GM21423 (cell line): ENCODE results near the gene CCDC9.
A peak's percentile ranks its signal among the peaks of the same experiment; 100 is the strongest.

Experiments
- ATAC-seq: cut with Tn5 transposase; IDR thresholded peaks from one replicate; pipeline ENCODE4 v1.9.1; 2021; ENCODE audit warnings: mild to moderate bottlenecking, moderate library complexity; ENCODE audit not compliant: unreplicated experiment

The CCDC9 gene

DNA sequence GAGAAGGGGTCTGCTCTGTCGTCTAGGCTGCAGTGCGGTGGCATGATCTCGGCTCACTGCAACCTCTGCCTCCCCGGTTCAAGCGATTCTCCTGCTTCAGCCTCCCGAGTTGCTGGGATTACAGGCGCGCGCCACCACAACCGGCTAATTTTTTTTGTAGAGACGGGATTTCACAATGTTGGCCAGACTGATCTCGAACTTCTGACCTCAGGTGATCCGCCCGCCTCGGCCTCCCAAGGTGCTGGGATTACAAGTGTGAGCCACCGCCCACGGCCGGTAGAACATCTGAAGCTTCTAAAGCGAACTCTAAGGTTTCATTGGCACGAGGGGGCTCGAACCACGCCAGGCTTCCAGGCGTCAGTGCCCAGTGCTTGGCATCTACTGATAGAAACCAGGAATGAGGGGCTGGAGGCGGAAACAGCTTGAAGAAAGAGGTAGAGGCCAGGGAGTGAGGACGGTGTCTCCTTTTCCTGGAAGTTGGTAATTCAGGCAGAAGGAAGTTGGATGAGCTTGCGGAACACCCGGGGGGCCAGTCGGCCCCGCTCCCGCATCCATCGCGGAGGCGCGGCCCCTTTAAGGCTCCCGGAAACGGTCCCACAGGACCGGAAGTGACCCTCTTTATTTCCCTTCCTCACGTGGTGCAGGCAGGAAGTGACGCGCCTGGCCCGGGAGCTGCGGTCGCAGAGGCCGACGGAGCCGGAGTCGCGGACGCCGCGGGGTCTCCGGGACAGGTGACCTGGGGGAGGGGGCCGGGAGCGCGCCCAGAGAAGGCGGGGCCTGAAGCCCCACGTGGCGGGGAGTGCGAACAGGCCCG is at the start of gene CCDC9:
Gene CCDC9 (plus strand): TSS at position 647 of the 814 bp plus-strand sequence. CDS start 1,876 bp downstream, outside the sequence.
- ATAC-seq, result peak; percentile 47

DNA sequence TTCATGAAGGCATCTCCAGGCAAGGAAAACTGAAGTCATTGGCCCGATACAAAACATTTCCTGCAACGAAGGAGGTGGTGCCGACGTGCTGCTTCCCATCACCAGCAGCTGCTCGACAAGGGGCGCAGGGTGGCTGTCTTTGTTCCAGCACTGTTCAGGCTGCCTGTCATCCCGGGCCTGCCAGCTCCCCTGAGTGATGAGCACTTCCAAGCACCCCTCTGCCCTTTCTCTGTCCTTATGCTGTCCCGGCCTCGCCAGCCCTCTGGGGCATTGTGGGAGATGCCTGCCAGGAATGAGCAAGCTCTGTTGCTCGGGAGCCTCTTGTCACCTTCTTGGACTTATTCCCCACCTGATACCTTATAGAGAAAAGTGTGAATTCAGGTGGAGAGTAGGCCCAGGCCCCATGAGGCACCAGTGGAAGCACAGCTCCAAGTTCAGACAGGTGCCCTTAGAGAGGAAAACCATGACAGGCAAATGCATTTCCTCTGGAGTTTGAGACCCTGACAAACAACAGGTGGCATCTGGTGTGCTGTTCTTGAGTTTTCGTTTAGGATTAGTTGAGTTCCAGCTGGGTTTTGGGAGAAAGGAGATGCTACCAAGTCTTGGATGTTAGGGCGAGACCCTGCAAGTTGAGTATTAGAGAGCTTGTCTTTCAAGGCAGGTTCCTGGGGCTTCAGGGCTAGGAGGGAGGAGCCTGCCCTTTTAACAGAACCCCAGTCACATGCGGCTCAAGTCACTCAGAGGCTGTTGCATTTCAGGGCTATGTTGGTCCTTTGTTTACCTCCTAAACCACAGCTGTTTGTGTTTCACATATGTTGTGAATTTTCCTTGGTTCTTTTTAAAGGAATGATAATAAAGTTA is 46.8 kb upstream of the CCDC9 start:
- no peak for ATAC-seq

DNA sequence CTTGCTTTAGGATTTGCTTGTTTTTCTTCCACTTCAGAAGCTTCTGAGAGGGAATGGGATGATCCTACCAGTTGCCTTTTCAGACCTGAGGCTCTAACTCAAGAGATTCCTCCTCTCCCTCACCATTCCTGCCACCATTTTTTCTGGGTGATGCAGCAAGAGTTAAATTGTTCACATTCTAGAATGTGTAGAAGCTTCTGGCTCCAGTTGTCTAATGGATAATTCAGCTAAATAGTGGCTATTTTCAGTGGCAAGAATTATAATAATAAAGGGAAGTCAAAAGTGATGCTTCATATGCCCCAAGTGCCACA is 46.2 kb upstream of the CCDC9 start:
- no peak for ATAC-seq

DNA sequence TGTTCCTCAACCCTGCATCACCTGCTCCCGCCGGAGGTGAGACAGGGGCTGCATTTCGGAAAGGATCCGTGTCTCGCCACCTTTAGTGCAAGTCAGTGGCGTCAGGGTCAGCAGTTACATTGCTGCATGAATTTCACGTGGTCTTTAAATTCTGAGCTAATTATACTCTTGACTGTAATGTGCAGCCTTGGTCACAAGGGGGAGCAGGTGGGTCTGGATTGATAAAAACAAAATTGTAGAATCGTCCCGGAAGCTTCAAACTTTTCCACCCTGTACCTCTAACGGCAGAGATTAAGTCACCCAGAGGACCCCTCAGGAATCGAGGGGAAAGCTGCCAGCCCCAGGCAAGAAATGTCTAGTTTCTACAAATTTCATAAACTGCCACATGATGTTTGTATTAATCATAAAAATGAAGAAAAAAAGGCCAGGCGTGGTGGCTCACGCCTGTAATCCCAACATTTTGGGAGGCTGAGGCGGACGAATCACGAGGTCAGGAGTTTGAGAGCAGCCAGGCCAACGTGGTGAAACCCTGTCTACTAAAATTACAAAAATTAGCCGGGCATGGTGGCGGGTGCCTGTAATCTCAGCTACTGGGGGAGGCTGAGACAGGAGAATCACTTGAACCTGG is 45.5 kb upstream of the CCDC9 start:
- ATAC-seq, result no peak

DNA sequence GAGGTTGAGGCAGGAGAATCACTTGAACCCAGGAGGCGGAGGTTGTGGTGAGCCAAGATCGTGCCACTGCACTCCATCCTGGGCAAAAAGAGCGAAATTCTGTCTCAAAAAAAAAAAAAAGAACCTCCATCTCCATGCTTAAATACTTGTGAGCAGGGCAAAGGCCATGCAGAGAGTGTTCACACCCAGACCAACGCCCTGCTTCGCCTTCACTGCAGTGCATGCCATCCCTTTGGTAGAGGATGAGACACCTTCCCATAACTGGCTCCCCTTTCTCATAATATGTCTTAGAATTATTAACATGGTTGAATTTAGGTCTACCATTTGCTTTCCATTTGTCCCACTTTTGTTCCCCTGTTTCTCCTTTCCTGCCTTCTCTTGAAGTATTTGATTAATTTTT is 40.7 kb upstream of the CCDC9 start:
- no peak for ATAC-seq

DNA sequence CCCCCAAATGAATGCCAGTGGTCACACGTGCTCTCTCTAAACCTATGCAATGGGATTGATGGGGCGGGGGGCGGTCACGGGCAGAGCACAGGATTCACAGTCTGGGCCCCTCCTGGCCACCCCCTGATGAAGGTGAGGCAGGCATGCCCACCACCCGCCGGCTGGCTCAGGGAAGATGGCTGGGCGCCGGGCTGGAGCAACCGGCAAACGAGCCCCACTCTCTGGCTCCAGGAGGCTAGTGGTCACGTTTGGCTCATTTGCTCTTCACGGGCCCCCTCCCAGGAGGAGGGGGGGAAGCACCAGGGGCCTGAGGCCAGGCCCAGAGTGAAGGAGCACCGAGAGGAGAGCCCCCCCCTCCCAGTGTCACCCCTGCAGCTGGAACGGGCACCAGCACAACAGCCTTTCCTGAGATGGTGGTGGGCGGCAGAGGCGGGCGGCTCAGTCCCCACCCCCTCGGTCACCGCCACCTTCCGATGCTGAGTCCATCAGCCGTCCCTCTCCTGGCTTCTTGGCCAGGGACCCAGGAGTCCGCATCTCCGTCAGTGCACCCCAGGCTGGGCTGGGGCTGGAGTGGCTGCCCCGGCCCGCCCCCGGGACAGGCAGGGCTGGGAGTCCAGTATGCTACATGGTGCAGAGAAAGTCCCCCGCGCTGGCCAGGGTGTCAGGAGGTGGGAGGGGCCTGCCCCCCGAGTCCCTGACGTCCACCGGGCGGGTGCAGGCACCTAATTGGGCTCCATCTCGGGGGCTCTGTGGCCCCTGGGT is 35.1 kb upstream of the CCDC9 start:
- no peak for ATAC-seq

DNA sequence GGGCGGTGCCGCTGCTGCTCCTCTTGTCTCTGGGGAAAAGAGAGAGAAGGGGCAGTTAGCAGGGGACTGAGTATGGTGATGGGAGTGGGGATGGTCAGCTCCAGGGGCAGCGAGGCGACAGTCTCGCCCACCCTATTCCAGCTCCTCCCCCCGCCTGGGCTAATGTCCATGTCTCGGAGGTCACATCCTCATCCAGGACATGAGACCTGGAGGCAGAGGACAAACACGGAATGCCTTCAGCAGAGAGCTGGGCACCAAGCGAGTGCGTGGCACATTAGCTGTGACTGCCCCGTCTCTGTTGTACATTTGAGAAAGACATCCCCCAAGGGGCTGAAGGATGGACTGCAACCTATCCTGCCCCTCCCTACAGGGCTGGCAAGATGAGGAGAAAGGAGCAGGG is 34.4 kb upstream of the CCDC9 start:
- ATAC-seq, result no peak

DNA sequence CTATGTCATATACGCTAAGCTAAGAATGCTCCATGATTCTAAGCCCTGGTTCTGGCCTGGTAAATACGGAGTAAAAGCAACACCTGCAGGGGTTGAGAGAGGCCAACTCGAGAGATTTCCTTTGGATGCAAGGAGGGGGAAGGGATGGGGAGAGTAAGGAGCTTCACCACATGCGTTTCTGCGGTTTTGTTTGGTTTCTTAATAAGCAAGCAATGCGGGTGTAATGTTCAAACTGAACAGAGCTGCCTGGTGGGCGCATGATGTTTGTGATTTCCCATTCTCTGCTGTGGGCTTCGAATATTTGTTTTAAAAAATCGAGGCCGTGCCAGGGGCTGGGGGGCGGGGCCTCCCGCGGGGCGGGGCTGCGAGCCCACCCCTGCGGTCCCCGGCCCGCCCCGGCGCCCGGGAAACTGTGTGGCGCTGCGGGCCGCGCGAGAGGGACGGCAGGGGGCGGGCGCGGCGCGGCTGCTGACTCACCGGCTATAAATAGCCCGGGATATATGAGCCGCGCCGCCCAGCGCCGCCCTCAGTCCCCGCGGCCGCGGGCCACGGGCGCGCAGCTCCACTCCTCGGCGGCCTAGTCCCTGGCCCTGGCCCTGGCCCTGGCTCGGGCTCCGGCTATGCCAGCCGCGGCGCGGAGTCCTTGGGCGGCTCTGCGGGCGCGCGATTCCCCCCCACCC is 30.4 kb upstream of the CCDC9 start:
- peak; percentile 39 for ATAC-seq

DNA sequence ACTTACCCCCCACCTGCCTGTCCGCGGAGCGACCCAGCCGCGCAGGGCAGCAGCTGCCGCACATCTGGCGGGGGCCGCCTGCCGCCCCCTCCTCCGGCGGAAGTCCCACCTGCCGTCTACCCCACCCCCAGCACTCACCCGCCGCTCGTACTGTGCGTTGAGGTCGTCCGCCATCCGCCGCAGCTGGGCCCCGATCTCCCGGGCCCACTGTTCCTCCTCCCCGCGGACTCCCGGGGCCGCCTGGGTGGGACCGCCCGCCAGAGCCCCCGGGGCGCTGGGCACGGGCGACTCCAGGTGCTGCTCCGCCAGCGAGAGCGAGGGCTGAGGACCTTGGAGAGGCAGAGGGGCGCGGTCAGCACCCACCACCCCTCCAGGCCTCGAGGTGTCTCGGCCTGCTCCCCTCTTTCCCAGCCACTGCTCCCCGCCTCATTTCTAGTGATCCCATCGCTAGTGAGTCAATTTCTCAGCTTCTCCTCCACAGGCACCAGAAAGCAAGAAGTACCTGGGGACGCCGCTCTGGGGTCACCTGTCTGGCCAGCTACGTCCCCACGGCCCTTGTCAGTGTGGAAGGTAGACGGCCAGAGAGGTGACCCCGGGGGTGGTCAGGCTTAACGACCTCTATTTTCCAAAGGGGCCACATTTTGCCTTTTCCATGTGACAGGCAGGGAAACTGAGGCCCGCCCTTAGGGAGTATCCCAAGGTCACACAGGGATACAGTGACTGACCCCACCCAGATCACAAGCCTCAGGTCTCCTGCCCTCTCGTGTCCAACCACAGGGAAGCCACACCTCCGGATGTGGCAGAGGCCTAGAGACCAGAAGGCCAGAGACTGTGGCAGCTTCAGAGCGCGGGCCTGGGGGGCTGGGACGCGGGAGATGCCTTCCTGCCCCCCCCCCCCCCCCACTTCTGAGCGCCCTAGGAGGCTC is 29.6 kb upstream of the CCDC9 start:
- ATAC-seq, result peak; percentile 26

DNA sequence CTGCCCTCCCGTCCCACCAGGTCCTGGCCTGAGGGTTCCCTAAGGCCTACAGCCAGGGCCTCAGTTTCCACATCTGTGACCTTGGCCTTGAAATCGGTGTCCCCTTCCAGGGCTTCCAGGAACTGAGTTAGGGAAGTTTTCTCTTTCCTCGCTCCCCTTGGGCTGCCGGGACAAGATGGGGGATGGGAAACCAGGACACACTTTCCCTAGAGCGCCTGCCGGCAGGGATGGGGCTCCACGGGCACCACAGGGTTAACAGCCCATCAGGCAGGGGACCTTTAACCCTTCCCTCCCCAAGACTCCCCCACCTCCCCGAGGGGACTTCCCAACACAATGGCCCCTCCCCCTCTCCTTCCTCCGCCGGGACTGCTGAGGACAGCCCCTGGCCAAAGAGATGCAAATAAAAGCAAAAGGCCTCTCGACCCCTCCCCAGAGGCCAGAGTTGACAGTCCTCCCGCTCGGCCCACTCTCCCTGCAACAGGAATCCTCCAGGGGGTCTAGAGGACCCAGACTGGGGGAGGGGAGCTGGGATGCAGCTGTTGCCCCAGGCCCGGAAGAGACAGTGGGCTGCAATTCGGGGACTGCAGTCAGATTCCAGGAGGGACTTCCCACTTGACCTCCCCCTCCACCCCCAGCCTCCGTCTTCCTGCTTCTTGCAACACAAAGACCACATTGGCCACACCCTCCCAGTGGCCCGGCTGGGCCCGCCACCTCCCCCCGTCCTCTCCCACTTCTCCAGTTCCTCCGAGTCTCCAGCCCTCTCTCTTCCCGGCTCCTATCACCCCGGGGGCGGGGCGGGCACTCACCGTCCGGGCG is 28.8 kb upstream of the CCDC9 start:
- no peak for ATAC-seq

DNA sequence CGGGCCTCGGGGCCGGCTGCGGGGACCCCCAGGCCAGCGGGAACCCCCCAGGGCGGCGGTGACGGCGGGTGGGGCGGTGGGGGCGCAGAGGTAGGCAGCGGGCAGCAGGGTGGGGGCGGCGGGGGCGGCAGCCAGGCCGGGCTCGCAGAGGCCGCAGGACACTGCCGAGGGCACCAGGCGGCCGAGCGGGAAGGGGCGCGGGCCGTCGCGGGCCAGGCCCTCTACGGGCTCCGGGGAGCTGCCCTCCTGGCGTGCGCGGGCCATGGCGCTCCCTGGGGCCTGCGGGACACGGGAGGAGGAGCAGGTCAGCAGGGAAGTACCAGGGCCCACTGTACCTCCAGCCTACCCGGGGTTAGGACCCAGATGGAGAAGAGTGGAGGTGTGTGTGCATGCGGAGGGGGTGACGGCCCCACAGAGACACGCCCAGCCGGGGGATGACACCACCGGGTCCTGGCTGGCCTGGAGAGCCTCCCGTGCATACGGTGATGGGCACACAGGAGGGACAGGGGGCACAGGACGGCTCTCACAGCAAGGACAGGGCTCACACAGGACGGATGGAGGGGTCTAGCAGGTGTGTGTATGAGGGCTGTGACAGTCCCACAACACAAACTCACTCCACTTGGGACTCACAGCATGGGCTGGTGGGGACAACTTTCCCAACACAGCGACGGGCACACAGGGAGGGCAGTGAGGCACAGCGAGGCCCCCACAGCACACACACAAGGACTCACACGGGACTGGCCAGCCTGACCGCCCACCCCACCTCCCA is 28.0 kb upstream of the CCDC9 start:
- ATAC-seq, result no peak

DNA sequence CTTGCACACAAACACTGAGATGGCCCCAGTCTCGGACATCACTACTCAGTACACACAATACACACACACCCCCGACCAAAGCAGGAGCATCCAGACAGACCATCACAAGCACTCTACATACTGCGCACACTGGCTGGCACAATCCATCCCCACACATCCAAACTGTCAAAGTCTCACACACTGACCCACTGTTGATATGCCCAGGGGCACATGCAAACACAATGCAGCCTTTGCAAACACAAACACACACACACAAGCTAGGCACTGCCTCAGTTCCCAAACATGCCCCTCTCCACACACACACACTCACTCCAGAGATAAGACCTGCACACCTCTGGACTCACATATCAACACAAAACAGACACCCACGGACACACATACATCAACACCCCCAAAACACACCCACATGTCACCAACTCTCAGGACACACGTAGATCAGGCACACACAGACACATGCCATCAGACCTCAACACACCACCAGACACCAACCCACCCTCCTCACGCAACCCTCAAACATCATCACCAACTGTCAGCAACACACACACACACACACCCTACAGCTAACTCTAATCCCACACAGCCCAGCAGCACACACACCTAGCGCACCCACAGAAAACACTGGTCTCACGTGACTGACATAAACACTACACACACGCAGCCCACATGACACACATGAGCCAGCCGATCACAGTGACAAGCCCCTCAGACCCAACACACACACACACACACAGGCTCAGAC is 27.2 kb upstream of the CCDC9 start:
- ATAC-seq, result no peak

DNA sequence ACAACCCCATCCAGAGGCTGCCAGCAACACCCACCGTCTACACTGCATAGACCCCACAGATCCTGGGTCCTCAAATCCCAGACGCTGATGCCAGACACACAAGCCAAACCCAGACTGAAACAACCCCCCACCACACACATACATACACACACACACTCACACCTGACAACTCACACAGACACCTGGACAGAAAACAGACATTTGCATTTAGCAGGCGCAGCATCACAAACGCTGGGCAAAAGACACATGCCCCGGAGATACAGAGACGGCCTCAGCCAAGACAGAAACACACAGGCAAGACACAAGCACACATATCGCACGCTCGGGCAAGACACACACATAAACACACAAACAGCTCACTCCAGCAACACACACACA is 26.7 kb upstream of the CCDC9 start:
- ATAC-seq, result no peak

DNA sequence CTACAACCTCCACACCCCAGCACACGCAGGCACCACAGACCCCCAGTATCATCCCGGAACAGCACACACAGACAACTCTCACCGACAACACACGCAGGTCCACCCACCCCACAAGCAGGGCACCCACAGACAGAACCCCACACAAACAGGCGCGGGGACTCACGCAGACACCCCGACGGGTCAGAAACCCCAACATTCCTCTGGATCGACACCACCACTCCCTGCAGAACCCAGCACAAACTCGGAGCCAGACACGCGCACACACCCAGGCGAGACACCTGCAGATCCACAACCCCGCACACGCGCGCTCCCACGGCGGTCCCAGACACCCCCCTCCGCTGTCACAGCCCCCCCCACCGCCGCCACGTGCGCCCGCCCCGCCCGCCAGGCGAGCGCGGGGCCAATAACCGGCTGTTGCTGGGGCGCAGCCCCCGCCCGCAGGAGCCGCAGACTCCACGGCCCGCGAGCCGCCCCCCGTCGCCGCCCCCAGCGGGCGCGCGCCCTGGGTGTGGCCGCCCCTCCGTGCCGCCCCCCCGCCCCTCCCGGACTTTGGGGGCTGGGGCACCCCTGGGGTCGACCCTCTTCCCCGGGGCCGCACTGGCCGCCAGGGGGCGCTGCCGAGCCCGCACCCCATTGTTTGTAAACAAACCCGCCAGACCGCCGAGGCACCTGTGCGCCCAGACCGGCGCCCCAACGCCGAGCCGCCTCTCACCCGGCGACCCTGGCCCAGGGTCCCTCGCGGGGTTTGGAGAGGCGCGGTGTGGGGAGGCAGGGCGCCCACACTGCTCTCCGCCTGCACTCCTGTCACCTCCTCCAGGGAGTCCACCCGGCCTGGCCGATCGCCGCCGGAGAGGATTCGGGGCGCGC is 26.0 kb upstream of the CCDC9 start:
- peak; percentile 17 for ATAC-seq

DNA sequence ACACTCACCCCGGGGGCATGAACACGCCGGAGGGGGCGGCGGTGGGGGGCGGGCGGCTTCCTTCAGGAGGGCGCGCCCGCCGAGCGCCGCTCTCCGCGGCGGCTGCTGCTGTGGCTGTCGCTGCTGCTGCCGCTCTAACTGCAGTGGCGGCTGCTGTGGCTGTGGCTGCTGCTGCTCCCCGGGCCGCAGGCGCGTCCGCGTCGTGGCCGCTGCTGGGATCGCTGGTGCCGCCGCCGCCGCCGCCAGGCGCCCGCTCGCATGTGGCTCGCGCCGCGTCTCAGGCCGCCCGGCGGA is 25.5 kb upstream of the CCDC9 start, which contains the start of gene BBC3:
Gene BBC3 (minus strand): TSS at position 279 of the 294 bp plus-strand sequence. CDS start 2,768 bp downstream, outside the sequence.
- no peak for ATAC-seq
